Activated effector memory CD4-positive, alpha-beta T cell treated with anti-CD3 and anti-CD28 coated beads, Interleukin-2, amount 50 U/mL, for 16 hours (primary cell): ENCODE results near the gene FHIT.

Experiments used
- DNase-seq: peaks from one replicate; pipeline ENCODE4 v3.0.0-alpha.2; 2020

Gene FHIT

DNA sequence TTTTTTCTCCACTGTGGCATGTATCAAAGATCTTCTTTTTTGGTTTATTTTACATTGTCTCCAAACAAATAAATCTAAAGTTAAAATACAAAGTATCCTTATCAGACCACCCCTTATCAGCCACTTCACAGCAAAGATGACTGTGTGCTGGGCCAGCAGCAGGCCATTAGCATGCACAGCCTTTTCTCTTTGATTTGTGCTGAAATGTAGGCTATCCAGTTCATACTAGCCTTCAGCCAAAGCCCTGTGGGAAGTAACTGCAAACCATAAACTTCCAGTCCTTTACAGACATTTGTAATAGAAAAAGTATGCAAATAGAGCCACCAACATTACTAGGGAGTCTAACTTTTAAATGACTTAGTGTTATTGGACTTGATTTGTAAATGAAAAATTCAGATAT, 816.3 kb downstream of the FHIT start:
- DNase-seq: no peak

DNA sequence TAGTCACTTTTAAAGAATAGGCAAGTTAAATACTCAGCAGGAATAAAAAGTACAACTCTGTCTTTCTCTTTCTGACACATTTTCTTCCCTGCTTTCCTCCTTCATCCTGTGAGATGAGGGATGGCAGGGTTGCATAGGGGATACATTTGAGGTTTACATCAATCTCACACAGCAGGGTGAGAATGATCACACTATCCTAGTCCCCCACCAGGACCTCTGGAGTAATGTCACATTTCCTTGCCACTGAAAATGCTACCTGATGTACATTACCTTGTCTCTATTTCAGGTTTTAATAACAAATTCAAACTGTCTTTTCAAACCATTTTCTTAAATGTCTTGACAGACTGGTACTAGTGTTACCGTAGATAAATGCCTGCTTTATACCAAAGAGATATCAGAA, 816.9 kb downstream of the FHIT start:
- DNase-seq: no peak

DNA sequence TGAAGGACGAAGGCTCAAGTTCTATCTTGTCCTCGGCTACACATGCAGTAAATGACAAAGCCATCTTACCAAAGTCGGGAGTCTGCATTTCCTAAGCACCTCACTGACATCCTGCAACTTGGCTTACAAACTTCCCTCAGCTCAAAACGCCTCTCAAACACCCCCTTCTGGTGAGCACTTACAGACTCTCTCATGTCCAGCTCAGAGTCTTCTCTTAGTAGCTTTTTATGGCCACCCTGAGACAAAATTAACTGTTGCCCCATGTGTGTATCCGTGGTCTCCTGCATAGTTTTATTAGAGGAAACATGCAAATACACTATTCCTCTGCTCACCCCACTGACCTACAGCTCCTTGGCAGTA, 819.7 kb downstream of the FHIT start:
- no peak for DNase-seq

DNA sequence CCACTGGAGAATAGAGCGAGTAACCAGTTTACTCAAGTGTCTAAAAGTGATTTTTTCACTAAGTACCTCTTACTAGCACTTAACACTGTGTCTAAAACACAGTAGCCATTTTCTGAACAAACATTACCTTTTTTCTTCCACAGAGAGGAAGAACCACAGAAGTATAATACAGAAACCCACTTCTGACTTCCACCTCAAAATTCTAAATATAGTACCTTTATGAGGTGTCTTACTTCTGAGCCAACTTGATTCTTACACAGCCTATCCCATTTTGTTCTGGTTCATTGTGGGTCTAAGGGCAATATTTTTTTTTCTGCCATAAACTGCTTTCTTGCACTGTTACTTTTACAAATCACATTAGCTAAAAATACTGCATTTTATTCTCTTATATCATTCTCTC, 821.0 kb downstream of the FHIT start:
- no peak for DNase-seq

DNA sequence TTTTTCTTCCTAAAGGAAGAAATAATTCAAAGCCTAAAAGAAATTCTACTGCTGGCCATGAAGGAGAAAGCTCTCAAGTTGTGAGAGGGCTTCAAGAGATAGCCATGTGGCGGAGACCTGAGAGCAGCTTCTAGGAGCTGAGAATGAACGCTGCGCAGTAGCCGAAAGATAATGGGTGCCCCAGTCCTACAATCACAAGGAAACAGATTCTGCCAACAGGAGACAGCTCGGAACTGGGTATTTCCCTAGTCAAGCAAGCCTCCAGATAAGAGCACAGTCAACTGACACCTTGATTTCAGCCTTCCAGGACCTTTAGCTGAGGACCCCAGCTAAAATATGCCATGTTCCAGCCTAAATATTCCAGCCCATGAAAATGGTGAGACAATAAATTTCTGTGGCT, 824.1 kb downstream of the FHIT start:
- DNase-seq: no peak

- DNase-seq: no peak
Measured at GRCh38 chr3:60424942-60425341, 826.3 kb downstream of the FHIT start.

DNA sequence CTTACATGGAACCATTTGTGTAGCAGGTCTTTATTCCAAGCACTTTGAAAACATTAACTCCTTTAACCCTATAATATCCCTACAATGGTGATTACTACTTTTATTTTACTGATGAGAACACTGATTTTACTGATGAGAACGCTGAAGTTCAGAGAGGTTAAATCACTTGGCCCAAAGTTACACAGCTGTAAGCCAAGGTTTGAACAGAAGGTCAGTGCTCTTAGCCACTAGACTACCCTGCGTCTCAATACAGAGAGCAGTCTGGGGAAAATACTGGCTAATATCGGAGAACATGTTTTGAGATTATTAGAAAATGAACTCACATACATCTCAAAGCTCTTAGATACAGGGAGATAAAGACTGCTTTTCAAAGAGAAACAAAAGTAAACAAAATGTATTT, 827.2 kb downstream of the FHIT start:
- DNase-seq: no peak

GRCh38 chr3:60423556-60423955, 827.7 kb downstream of the FHIT start:
- no peak for DNase-seq

- no peak for DNase-seq
Measured at GRCh38 chr3:60421749-60422446, 829.4 kb downstream of the FHIT start.

DNA sequence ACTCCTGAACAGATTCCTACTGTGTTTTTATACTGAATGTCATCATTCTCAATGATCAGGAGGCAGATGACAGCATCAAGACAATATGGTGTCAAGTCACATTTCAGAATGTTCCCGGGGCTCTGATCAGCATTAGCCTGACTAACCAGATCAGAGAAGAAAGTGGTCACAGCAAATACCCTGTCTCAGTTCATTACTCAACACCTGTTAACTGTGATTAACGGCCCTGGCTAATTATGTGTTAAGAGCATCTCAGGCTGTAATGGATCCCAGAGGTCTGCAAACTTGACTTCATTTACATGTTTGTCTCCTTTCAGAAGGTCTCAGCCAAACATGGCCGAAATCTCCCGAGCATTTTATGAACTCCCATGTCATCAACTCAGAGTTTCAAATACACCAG, 833.7 kb downstream of the FHIT start:
- DNase-seq: no peak

GRCh38 chr3:60414011-60414410, 837.2 kb downstream of the FHIT start:
- no peak for DNase-seq

GRCh38 chr3:60413551-60413950, 837.7 kb downstream of the FHIT start:
- DNase-seq: no peak

DNA sequence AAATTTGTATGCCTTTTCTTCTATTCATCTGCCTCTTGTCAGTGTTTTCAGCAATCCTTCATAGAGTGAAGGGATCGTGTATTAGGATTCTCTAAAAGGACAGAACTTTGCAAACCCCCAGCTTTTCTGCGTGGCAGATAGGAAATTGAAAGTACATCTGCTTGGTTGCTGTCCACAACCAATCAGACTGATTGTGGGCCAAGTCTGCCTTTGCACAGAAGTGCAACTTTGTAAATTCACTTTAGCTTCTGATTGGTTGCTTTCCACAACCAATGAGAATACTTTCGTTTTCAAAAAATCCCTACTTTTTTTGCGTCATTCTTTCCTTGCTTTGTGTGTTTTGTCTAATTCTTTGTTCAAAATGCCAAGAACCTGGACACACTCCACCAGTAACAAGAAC, 847.4 kb downstream of the FHIT start:
- no peak for DNase-seq

DNA sequence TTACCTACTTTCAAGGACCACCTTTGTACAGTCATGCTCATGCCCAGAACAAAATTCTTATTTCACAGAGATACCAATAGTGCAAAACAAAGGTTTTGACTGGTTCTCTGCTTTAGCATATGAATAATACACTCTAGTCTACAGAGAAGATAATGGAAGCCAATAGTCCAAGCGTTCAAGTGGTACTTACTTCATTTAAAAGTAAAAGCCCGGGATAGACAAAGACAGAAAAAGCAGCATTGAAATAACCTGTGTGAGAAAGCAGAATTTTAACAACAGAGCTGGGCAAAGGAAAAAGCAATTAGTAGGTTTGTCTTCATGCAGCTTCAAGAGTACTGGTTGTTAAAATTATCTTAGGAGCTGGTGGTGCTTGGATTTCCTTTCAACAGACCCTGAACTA, 848.3 kb downstream of the FHIT start:
- no peak for DNase-seq

DNA sequence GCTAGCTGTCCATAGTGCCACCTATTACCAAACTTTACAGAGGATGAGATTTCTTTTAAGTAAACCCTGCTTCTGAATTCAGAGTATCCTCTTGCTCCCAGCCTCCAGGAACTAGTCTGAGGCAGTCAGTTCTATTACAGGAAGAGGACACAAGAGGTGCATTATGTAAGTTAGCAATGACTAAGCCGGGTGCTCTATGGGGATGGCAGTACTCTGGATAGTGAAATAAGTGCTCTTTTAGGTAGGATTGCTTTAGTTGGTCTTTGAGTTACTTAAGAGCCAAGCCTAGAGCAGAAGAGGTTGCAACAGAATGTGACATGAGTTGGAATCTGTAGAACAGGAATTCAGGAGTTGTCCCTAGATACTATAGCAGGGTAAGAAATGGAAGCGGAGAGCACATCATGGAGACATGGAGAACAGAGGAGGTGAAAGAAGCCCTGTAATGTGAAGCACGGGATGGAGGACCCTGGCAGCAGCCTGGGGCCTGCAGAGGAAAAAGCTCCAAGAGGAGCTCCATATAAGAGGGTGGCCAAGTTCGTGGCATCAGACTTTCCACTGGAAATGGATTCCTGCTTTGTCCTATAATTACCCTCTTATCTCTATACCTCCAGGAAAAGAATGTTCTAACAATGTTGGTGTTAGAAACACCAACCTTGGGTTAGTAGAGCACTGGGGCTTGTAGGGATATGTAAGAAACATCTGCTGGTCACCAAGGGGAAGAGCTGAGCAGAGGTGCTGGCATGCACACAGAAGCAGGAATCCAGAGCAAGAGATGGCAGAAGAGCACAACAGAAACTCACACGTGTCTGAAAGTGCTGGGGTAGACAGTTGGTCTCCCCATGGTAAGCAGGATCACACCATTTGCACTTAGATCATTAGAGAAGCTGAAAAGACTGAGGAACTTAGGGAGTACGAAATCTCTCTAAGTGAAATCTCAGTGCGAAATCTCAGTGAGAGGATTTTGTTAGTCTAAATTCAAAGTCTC, 851.1 kb downstream of the FHIT start:
- DNase-seq: no peak

DNA sequence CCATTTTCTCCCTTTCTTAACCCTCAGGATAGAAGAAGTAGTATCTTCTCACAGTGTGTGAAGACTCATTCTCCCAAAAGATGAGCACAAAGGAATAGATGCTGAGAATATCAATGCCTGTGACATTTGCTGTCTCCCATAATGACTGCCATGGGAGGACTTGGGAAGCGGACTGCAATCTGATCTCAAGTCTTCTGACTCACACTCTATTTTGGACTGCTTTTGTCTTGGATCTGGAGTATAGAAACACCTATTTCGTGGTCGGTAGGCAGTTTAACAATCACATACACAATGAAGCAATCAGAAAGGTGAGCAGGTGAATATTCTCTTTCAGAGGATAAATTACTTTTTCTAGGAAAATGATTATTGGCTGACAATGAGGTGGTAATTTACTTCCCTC, 852.0 kb downstream of the FHIT start:
- no peak for DNase-seq

GRCh38 chr3:60395173-60395762, 856.0 kb downstream of the FHIT start:
- DNase-seq: no peak

- DNase-seq: no peak
Measured at GRCh38 chr3:60393946-60394345, 857.3 kb downstream of the FHIT start.

DNA sequence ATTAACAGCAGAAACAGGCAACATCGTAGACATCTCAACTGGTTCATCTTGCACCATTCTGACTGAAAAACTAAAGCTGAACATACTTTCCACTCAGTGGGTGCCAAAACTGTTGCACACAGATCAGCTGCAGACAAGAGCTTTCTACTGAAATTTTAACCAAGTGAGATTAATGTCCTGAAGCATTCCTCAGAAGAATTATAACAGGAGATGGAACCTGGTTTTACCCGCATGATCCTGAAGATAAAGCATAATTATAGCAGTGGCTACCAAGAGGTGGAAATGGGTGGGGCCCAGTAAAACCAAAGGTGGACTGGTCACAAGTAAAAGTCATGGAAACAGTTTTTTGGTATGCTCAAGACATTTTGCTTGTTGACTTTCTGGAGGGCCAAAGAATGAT, 858.8 kb downstream of the FHIT start:
- no peak for DNase-seq

- DNase-seq: no peak
Measured at GRCh38 chr3:60391292-60391691, 860.0 kb downstream of the FHIT start.

- no peak for DNase-seq
Measured at GRCh38 chr3:60388731-60389130, 862.5 kb downstream of the FHIT start.

DNA sequence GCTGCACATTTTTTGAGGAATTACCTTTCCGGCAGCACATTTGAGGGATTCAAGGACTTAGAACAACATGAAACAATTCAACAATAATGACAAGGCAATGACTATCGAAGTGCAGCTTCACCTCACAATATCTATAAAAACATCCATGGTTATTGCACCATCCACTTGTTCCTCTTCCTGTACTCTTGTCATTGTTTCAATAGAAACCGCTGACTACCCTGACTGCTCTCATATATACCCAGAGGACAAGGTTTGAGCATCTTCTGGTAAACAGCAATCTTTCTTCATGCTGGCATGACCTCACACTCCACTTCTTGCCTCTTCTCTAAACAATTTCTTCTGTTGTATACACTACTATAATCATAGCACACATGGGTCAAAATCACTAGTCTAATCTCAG, 864.9 kb downstream of the FHIT start:
- no peak for DNase-seq

DNA sequence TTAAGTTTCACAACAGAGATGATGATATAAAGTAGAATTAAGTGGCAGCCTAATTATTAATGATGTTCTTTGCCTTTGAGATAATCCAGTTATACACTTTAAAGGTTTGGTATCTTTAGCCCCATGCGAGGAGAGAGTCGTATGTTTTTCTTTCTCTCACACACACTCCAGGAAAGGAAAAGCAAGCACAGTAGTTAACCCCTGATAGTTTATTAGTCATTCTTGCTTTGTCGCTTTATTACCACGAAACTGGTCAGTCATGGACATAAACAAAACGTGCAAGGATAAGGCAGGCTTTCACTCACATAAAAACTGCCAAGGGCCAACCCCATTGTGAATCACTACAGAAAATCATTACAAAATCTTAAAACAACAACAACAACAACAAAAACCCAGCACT, 866.9 kb downstream of the FHIT start:
- DNase-seq: no peak

DNA sequence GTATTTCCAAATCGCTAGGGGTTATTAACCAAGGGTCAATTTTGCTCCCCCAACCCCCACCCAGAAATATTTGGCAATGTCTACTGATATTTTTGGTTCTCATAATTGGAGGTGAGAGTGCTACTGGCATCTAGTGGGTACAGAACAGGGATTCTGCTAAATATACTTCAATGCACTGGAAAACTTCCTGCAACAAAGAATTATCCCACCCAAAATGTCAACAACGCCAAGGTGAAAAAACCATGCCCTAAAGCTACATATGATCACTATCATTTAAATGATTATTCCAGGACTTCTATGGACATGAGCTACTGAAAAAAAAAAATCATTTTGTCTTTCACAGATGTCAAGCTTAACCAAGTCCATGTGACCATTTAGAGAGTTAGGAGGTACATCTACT, 867.9 kb downstream of the FHIT start:
- DNase-seq: no peak
